K562 (cell line): ENCODE measurements around the gene CD48. TPM values are rescaled to one million over a fixed set of nuclear protein-coding genes. Genes with fewer than 3 reads are reported as not detected.
A peak's percentile ranks its signal among the peaks of the same experiment; 100 is the strongest.

Experiments used
- BCL6 ChIP-seq: fragments of 250-450 bp; sonication (Bioruptor Pico); IDR thresholded peaks from 2 replicates; pipeline ENCODE4 v1.4.0; 2020
- CBX5 ChIP-seq: IDR thresholded peaks from 2 replicates; pipeline ENCODE4 v1.6.1; 2014; ENCODE audit warnings: low read depth, borderline replicate concordance
- EHMT2 ChIP-seq: fragments of 450-650 bp; IDR thresholded peaks from 2 replicates; pipeline ENCODE4 v1.6.1; 2018; ENCODE audit warnings: antibody characterized with exemption
- ELF2 ChIP-seq: fragments of 250-450 bp; sonication (Bioruptor Pico); IDR thresholded peaks from 2 replicates; pipeline ENCODE4 v1.5.0; 2021; ENCODE audit warnings: mild to moderate bottlenecking
- FOXJ3 ChIP-seq: sonication (generic); formaldehyde crosslinking; IDR thresholded peaks from 2 replicates; pipeline ENCODE4 v1.4.0; 2020; ENCODE audit warnings: mild to moderate bottlenecking, missing genetic modification reagents
- GTF2A2 ChIP-seq: IDR thresholded peaks from 2 replicates; pipeline ENCODE4 v1.6.1; 2016; ENCODE audit warnings: mild to moderate bottlenecking, missing genetic modification characterization, missing compliant biosample characterization
- NCOR1 ChIP-seq: fragments of 450-650 bp; IDR thresholded peaks from 2 replicates; pipeline ENCODE4 v1.6.1; 2016; ENCODE audit warnings: mild to moderate bottlenecking, moderate library complexity
- NFE2L1 ChIP-seq: fragments of 450-650 bp; IDR thresholded peaks from 2 replicates; pipeline ENCODE4 v1.6.1; 2016; ENCODE audit warnings: missing genetic modification characterization, low read depth, mild to moderate bottlenecking, missing compliant biosample characterization, moderate library complexity, borderline replicate concordance
- NFXL1 ChIP-seq: fragments of 450-650 bp; formaldehyde crosslinking; IDR thresholded peaks from 2 replicates; pipeline ENCODE4 v1.4.0; 2021; ENCODE audit warnings: mild to moderate bottlenecking
- NONO ChIP-seq, 2 experiments: fragments of 200-400 bp in 1 of 2; fragments of 450-650 bp in 1 of 2; formaldehyde crosslinking in 1 of 2; IDR thresholded peaks; 2 replicates each; pipeline ENCODE4 v1.6.1; 2017; ENCODE audit warnings: low read depth in 2 of 2, mild to moderate bottlenecking in 2 of 2, moderate library complexity in 2 of 2, low read length in 1 of 2
- POLR2A ChIP-seq: fragments of 450-650 bp; conservative IDR thresholded peaks from 2 replicates; pipeline ENCODE4 v1.6.1; 2016
- RBFOX2 ChIP-seq: fragments of 200-400 bp; formaldehyde crosslinking; IDR thresholded peaks from 2 replicates; pipeline ENCODE4 v1.6.1; 2017; ENCODE audit warnings: low read depth, mild to moderate bottlenecking, low read length, moderate library complexity
- RFX1 ChIP-seq: fragments of 450-650 bp; IDR thresholded peaks from 2 replicates; pipeline ENCODE4 v1.6.1; 2016; ENCODE audit warnings: mild to moderate bottlenecking, moderate library complexity
- TRIM24 ChIP-seq, 2 experiments: fragments of 450-650 bp; IDR thresholded peaks; 2 replicates each; pipeline ENCODE4 v1.6.1; 2016
- YY1 ChIP-seq, 3 experiments: IDR thresholded peaks; 2 replicates each; pipeline ENCODE4 v1.6.1; 2011; ENCODE audit warnings: low read length in 2 of 3, mild to moderate bottlenecking in 2 of 3, moderate library complexity in 2 of 3, borderline replicate concordance in 1 of 3, control low read depth in 1 of 3, low read depth in 1 of 3; ENCODE audit not compliant: insufficient read depth in 3 of 3, insufficient replicate concordance in 2 of 3, control insufficient read depth in 1 of 3, insufficient read length in 1 of 3; ENCODE audit errors: extremely low read depth in 1 of 3
- ZBTB7A ChIP-seq: IDR thresholded peaks from 2 replicates; pipeline ENCODE4 v1.6.1; 2011; ENCODE audit warnings: low read depth, mild to moderate bottlenecking, low read length, moderate library complexity, borderline replicate concordance; ENCODE audit not compliant: control insufficient read depth
- ZC3H11A ChIP-seq: IDR thresholded peaks from 2 replicates; pipeline ENCODE4 v1.6.1; 2012; ENCODE audit warnings: low read depth, low read length, improper control_type of control experiment
- ZKSCAN3 ChIP-seq: fragments of 250-450 bp; sonication (Bioruptor Pico); IDR thresholded peaks from 2 replicates; pipeline ENCODE4 v1.4.0; 2020
- ZNF224 ChIP-seq: sonication (generic); formaldehyde crosslinking; IDR thresholded peaks from 2 replicates; pipeline ENCODE4 v1.8.0; 2022; ENCODE audit warnings: mild to moderate bottlenecking, missing genetic modification reagents
- ZNF57 ChIP-seq: fragments of 450-650 bp; formaldehyde crosslinking; IDR thresholded peaks from 2 replicates; pipeline ENCODE4 v1.4.0; 2020; ENCODE audit warnings: mild to moderate bottlenecking, moderate library complexity
- polyA plus RNA-seq, 8 experiments: library from polyadenylated mRNA; depleted of rRNA in 4 of 8; stranded (reverse) in 5 of 8; unstranded in 3 of 8; fragments of >200 nt; fragmentation: Nextera tagmentation in 2 of 8; fragmentation: Illumina TruSeq in 1 of 8; extraction: Ambion mirVana in 2 of 8; extraction: Trizol in 1 of 8; gene quantifications; 2 replicates each; pipeline versions ENCODE4 v1.2.1 to v1.2.3, GENCODE V29; 2011 to 2014; ENCODE audit warnings: inconsistent platforms in 1 of 8, missing spikeins in 1 of 8
- total RNA-seq, 7 experiments: library from RNA; depleted of rRNA in 6 of 7; stranded (reverse); fragments of >200 nt in 6 of 7; fragmentation: Illumina TruSeq in 2 of 7; extraction: Trizol in 2 of 7; gene quantifications; 2 replicates each; pipeline versions ENCODE4 v1.2.1 to v1.2.3, GENCODE V29; 2011 to 2021; ENCODE audit warnings: low replicate concordance in 1 of 7
- TF ChIP-seq, protein P1 (sequence below): fragments of 450-650 bp; formaldehyde crosslinking; IDR thresholded peaks from 2 replicates; pipeline ENCODE4 v1.4.0; 2020; ENCODE audit warnings: mild to moderate bottlenecking, moderate library complexity
- TF ChIP-seq, protein P2 (sequence below): fragments of 250-450 bp; sonication (Bioruptor Pico); IDR thresholded peaks from 2 replicates; pipeline ENCODE4 v1.5.0; 2020; ENCODE audit warnings: mild to moderate bottlenecking
- TF ChIP-seq, protein P3 (sequence below): fragments of 250-450 bp; sonication (Bioruptor Pico); IDR thresholded peaks from 2 replicates; pipeline ENCODE4 v1.8.0; 2021; ENCODE audit warnings: mild to moderate bottlenecking, moderate library complexity
- TF ChIP-seq, protein P4 (sequence below): IDR thresholded peaks from 3 replicates; pipeline ENCODE4 v1.6.1; 2011; ENCODE audit warnings: borderline replicate concordance, mild to moderate bottlenecking, moderate library complexity; ENCODE audit not compliant: insufficient read length; ENCODE audit errors: extremely low read depth

Gene CD48
- total and polyA plus RNA-seq, 9 of the 15 experiments (the other 6 are each of a cell fraction or from before 2014, with no cell fraction given): 0.10 to 0.42 (median 0.29) TPM; not detected in 3

DNA sequence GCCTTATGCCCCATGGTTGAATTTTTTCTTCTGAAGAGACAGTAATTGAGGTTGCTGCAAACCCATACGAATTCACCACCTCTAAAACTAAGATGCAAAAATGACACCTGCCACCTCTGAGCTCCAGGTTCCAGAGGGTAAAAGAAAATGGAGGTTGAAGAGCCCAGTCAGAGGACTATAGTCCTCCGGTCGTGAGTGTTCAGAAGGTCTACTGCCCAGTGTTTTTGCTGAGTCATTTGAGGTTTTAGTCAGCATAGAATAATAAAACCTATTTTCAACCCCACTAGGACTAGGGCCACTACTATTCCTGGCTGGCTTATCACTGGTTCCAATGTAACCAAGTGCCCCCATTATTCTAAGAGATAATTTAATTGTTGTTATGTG, 14.5 kb upstream of the CD48 start (continued):
- TF ChIP-seq, protein P1, sequence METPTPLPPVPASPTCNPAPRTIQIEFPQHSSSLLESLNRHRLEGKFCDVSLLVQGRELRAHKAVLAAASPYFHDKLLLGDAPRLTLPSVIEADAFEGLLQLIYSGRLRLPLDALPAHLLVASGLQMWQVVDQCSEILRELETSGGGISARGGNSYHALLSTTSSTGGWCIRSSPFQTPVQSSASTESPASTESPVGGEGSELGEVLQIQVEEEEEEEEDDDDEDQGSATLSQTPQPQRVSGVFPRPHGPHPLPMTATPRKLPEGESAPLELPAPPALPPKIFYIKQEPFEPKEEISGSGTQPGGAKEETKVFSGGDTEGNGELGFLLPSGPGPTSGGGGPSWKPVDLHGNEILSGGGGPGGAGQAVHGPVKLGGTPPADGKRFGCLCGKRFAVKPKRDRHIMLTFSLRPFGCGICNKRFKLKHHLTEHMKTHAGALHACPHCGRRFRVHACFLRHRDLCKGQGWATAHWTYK: no peak
- TF ChIP-seq ZNF57 (CRISPR knock-in tag): no peak
- TF ChIP-seq RBFOX2: peak; percentile 60
- TF ChIP-seq EHMT2: no peak
- no peak for TF ChIP-seq BCL6 (CRISPR knock-in tag)
- TF ChIP-seq CBX5: no peak
- TF ChIP-seq TRIM24 (IDR thresholded peaks at IDR 0.05): 0 out of 4 replicates have a peak, but pooled peaks of 1 of the 2 experiments have one; percentile 9
- TF ChIP-seq, protein P2, sequence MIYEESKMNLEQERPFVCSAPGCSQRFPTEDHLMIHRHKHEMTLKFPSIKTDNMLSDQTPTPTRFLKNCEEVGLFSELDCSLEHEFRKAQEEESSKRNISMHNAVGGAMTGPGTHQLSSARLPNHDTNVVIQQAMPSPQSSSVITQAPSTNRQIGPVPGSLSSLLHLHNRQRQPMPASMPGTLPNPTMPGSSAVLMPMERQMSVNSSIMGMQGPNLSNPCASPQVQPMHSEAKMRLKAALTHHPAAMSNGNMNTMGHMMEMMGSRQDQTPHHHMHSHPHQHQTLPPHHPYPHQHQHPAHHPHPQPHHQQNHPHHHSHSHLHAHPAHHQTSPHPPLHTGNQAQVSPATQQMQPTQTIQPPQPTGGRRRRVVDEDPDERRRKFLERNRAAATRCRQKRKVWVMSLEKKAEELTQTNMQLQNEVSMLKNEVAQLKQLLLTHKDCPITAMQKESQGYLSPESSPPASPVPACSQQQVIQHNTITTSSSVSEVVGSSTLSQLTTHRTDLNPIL: no peak
- no peak for TF ChIP-seq NFXL1 (CRISPR knock-in tag)
- TF ChIP-seq NFE2L1: peak; percentile 98
- TF ChIP-seq, protein P3, sequence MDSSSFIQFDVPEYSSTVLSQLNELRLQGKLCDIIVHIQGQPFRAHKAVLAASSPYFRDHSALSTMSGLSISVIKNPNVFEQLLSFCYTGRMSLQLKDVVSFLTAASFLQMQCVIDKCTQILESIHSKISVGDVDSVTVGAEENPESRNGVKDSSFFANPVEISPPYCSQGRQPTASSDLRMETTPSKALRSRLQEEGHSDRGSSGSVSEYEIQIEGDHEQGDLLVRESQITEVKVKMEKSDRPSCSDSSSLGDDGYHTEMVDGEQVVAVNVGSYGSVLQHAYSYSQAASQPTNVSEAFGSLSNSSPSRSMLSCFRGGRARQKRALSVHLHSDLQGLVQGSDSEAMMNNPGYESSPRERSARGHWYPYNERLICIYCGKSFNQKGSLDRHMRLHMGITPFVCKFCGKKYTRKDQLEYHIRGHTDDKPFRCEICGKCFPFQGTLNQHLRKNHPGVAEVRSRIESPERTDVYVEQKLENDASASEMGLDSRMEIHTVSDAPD (CRISPR knock-in tag): no peak
- TF ChIP-seq NONO (IDR thresholded peaks at IDR 0.05; ENCODE audit: low read depth in 2 of 2, low read length in 1 of 2): 0 out of 4 replicates have a peak, but pooled peaks of 1 of the 2 experiments have one; percentile 28
- TF ChIP-seq NCOR1: peak; percentile 42; the same call in 1 of the 2 replicates
- TF ChIP-seq ZBTB7A: no peak
- no peak for TF ChIP-seq FOXJ3
- TF ChIP-seq POLR2A: peak; percentile 87
- TF ChIP-seq ZKSCAN3 (CRISPR knock-in tag): no peak
- TF ChIP-seq ZNF224 (CRISPR knock-in tag): no peak
- no peak for TF ChIP-seq ELF2 (CRISPR knock-in tag)
- TF ChIP-seq YY1 (IDR thresholded peaks at IDR 0.05; ENCODE audit: borderline replicate concordance in 1 of 3, control insufficient read depth in 1 of 3, extremely low read depth in 1 of 3, insufficient read depth in 3 of 3, insufficient read length in 1 of 3, insufficient replicate concordance in 2 of 3, low read depth in 1 of 3, low read length in 2 of 3): peak in 1 of 3 experiments; percentile 80
- peak; percentile 71; the same call in 1 of the 2 replicates for TF ChIP-seq GTF2A2 (tag)
- no peak for TF ChIP-seq ZC3H11A
- TF ChIP-seq RFX1: no peak
- TF ChIP-seq, protein P4, sequence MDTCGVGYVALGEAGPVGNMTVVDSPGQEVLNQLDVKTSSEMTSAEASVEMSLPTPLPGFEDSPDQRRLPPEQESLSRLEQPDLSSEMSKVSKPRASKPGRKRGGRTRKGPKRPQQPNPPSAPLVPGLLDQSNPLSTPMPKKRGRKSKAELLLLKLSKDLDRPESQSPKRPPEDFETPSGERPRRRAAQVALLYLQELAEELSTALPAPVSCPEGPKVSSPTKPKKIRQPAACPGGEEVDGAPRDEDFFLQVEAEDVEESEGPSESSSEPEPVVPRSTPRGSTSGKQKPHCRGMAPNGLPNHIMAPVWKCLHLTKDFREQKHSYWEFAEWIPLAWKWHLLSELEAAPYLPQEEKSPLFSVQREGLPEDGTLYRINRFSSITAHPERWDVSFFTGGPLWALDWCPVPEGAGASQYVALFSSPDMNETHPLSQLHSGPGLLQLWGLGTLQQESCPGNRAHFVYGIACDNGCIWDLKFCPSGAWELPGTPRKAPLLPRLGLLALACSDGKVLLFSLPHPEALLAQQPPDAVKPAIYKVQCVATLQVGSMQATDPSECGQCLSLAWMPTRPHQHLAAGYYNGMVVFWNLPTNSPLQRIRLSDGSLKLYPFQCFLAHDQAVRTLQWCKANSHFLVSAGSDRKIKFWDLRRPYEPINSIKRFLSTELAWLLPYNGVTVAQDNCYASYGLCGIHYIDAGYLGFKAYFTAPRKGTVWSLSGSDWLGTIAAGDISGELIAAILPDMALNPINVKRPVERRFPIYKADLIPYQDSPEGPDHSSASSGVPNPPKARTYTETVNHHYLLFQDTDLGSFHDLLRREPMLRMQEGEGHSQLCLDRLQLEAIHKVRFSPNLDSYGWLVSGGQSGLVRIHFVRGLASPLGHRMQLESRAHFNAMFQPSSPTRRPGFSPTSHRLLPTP: no peak
